Stimulated activated CD8-positive, alpha-beta memory T cell treated with anti-CD3 and anti-CD28 coated beads, Interleukin-12 subunit alpha, Interleukin-12 subunit beta, amount 100 ng/mL, for 1 hour (primary cell): ENCODE measurements around the gene TEX261.

Source experiments
- DNase-seq: peaks from one replicate; pipeline ENCODE4 v3.0.0-alpha.2; 2020; ENCODE audit warnings: low read depth

The TEX261 gene

DNA sequence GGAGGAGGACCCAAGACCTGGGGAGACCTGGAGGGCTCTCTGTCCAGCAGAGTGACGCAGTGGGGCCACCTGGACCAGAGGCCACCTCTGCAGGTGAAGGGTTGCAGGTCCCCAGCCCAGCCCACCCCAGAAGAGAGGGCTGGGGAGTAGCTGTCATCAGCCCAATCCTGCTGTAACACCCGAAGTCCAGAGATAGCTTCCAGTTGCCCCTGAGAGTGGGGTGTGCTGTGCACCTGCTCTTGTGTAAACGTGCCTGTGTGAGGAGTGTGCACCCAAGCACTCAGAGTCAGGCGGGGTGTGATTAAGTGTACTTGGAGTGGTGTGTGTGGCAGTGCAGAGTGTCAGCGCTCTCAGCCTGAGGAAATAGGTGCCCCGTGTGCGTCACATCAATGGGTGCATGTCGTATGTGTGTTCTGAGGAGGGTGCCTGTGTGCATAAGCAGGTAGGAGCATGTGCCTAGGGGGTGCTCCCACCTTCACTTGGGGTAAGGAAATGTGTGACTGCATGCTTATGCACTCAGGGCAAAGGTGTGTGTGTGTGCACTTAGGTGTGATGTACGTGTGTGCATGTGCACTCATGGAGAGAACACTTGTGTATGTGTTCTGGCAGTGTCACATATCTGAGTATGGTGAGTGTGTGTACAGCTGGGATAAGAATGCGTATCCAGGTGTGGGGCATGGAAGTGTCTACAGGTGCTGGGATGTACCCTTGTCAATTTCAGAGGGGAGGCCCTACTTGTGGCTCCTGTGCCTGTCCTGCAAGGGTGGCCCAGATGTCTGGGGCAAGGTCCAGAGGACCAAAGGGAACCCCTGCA is 58.3 kb downstream of the TEX261 start:
- DNase-seq = no peak
